Measurements from ENCODE around the gene NFATC2.

NFATC2 gene

DNA sequence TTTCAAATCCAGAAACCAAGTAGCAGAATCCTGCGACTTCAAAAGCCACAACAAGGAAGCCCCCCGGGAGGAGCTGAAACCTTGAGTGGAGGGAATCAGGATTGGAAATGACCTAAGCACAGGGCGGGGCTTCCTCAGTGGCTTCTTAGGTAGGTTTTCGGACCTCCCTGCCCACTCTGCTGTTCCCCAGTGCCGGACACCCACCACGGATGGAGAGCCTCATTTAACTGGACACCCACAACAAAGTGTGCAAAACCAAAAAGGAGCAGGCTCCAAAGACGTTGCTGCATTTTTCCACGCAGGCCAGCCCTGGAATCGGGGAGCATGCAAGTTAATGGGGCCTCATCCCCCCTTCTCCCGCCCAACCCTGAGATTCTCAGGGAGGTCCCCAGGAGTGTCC, 144.4 kb downstream of the NFATC2 start:
- in situ Hi-C loops (cut with MboI; ENCODE audit: low sequenced_read_pairs, unreplicated experiment), result no loop called here
- no peak for DNase-seq (ENCODE audit: low spot score)

DNA sequence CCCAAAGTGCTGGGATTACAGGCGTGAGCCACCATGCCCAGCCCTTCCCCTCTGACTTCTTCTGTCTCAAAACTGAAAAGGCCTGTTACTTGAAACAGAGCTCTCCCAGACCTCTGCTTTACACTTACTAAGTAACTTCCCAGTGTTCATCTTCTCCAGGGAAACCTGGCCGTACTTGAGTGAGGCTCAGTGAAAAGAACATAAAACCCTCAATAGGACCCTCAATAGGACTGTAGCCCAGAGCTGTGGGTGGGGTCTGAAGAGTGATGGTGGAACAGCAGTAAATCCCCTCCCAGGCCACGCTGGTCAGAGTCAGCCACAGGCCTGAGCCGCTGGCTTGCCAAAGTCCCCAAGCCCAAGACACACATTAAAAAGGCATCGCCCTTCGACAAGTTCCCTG, 145.4 kb downstream of the NFATC2 start:
- TF ChIP-seq, protein P1, sequence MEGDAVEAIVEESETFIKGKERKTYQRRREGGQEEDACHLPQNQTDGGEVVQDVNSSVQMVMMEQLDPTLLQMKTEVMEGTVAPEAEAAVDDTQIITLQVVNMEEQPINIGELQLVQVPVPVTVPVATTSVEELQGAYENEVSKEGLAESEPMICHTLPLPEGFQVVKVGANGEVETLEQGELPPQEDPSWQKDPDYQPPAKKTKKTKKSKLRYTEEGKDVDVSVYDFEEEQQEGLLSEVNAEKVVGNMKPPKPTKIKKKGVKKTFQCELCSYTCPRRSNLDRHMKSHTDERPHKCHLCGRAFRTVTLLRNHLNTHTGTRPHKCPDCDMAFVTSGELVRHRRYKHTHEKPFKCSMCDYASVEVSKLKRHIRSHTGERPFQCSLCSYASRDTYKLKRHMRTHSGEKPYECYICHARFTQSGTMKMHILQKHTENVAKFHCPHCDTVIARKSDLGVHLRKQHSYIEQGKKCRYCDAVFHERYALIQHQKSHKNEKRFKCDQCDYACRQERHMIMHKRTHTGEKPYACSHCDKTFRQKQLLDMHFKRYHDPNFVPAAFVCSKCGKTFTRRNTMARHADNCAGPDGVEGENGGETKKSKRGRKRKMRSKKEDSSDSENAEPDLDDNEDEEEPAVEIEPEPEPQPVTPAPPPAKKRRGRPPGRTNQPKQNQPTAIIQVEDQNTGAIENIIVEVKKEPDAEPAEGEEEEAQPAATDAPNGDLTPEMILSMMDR (IDR thresholded peaks at IDR 0.05; ENCODE audit: borderline replicate concordance, control extremely low read depth, extremely low read depth, insufficient read depth, missing control alignments), result no peak
- in situ Hi-C loops (cut with MboI; ENCODE audit: low sequenced_read_pairs, unreplicated experiment), result no loop called here

More for the DNA sequence above, 144.4 kb downstream of the NFATC2 start:
- TF ChIP-seq, protein P1 (IDR thresholded peaks at IDR 0.05; ENCODE audit: borderline replicate concordance, control extremely low read depth, extremely low read depth, insufficient read depth, missing control alignments), result no peak

DNA sequence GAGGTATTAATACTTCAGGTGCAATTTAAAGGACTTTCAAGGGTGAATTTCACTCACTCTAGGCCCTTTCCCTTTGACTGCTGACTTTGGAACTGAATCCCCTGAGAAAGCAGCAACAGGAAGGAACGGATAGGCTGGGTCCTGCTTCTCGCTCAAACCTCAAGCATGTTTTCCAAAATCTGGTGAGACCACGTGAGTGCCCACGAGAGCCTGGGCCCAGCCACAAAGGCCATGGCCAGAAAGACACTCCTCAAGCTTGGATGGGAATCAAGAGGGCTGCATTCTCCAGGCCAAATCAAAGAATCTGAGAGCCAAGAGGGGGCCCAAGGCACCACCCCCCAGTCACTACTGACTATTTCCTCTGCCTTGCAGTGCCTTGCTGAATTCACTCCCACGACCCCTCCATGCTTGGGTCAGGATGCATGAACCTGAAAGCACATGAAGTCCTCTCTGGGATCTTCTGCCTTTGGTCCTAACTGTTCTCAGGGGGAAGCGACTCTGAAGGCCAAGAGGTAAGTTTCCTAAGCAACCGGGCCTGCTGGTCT, 146.1 kb downstream of the NFATC2 start:
- no peak for DNase-seq (ENCODE audit: low spot score)
- TF ChIP-seq, protein P1 (IDR thresholded peaks at IDR 0.05; ENCODE audit: borderline replicate concordance, control extremely low read depth, extremely low read depth, insufficient read depth, missing control alignments), result no peak
- in situ Hi-C loops (cut with MboI; ENCODE audit: low sequenced_read_pairs, unreplicated experiment), result no loop called here

More for the DNA sequence above, 145.4 kb downstream of the NFATC2 start:
- DNase-seq (ENCODE audit: low spot score), result no peak

DNA sequence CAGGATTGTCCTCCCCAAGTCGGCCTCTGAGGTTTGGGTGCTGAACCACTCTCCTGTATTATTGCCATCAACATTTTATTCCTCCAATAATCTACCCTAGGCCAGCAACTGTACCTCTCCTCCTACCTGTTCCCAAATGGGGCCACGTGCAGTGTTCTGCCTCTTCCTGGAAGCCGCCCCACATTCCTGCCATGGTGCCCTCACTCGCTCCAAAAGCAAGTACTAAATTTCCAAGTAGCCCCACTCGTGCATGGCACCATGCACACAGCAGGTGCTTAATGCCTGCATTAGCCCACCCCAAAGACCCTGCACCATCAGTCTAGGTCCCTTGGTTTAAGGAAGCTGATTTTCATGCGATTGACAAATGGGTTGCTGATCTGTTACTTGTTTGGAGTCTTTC, 147.8 kb downstream of the NFATC2 start:
- DNase-seq (ENCODE audit: low spot score), result no peak
- in situ Hi-C loops (cut with MboI; ENCODE audit: low sequenced_read_pairs, unreplicated experiment), result no loop called here
- TF ChIP-seq, protein P1 (IDR thresholded peaks at IDR 0.05; ENCODE audit: borderline replicate concordance, control extremely low read depth, extremely low read depth, insufficient read depth, missing control alignments), result no peak

DNA sequence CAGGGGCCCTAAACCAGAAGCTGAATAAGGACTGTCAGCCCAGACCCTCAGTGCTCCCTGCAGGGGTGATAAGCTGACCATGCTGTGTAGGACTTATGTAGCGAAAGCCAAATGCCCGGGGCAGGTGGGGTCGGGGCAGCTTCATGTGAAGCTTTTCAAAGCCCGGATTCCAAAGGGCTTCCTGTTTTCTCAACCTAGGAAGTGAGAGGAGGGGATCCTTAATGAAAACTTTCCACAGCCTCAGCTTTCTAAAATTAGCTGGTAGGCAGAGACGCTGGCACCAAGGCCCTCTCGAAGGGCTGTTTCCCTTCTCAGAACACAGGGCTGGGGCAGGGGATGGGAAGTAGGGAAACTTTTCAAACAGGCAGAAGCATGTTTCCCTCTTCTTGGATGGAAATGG, 148.9 kb downstream of the NFATC2 start:
- in situ Hi-C loops (cut with MboI; ENCODE audit: low sequenced_read_pairs, unreplicated experiment), result no loop called here
- no peak for DNase-seq (ENCODE audit: low spot score)
- TF ChIP-seq, protein P1 (IDR thresholded peaks at IDR 0.05; ENCODE audit: borderline replicate concordance, control extremely low read depth, extremely low read depth, insufficient read depth, missing control alignments), result no peak

DNA sequence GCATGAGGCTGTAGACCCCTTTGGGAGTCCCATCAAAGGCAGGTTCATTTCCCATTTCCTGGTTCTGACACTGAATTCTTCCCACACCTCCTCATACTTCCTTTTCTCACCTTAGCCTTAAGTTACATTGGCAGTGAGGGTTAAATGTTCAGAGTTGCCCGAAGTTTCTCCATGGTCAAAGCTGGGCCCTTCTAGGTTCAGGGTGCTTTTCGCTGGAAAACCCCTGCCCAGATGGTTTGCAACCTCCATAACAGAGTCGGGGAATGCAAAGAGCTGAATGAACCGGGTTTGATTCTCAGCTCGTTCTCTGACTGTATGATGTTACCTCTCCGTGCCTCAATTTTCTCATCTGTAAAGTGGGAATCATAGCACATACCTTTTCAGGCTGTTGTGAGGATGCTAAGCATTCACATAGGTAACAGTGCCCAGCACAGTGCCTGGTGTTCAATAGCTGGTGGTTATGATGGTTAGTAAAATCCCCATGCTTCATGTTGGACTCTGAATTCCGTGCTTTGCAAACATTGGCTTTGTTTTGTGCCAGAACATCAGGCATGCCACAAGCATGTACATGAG, 149.8 kb downstream of the NFATC2 start:
- in situ Hi-C loops (cut with MboI; ENCODE audit: low sequenced_read_pairs, unreplicated experiment), result no loop called here
- TF ChIP-seq, protein P1 (IDR thresholded peaks at IDR 0.05; ENCODE audit: borderline replicate concordance, control extremely low read depth, extremely low read depth, insufficient read depth, missing control alignments), result no peak
- DNase-seq (ENCODE audit: low spot score), result no peak
